Activated T-helper 1 cell treated with anti-CD3 and anti-CD28 coated beads, Interleukin-2, amount 50 U/mL, for 16 hours (primary cell): ENCODE results near the gene GRIN3A.

Experiments used
- DNase-seq, 2 donors: peaks; one replicate each; pipeline ENCODE4 v3.0.0-alpha.2; 2020; ENCODE audit warnings: low read depth in 1 of 2, low spot score in 1 of 2

The GRIN3A gene

GRCh38 chr9:101706261-101706798 is 32.1 kb downstream of the GRIN3A start:
- DNase-seq = no peak

- DNase-seq = no peak
Measured at GRCh38 chr9:101705135-101705661, 33.2 kb downstream of the GRIN3A start.

GRCh38 chr9:101702257-101702656 is 36.2 kb downstream of the GRIN3A start:
- no peak for DNase-seq

GRCh38 chr9:101693546-101694336 is 44.7 kb downstream of the GRIN3A start:
- DNase-seq = no peak

GRCh38 chr9:101691657-101692056 is 46.8 kb downstream of the GRIN3A start:
- no peak for DNase-seq

GRCh38 chr9:101689039-101689438 is 49.4 kb downstream of the GRIN3A start:
- DNase-seq = no peak

GRCh38 chr9:101684665-101685064 is 53.8 kb downstream of the GRIN3A start:
- no peak for DNase-seq

- no peak for DNase-seq
Measured at GRCh38 chr9:101683236-101683635, 55.2 kb downstream of the GRIN3A start.

GRCh38 chr9:101677861-101678260 is 60.6 kb downstream of the GRIN3A start:
- no peak for DNase-seq

- no peak for DNase-seq
Measured at GRCh38 chr9:101675341-101675740, 63.1 kb downstream of the GRIN3A start.

- no peak for DNase-seq
Measured at GRCh38 chr9:101674165-101674564, 64.3 kb downstream of the GRIN3A start.

- DNase-seq = no peak
Measured at GRCh38 chr9:101673642-101674041, 64.8 kb downstream of the GRIN3A start.

GRCh38 chr9:101671567-101671966 is 66.9 kb downstream of the GRIN3A start:
- no peak for DNase-seq

GRCh38 chr9:101668421-101668820 is 70.0 kb downstream of the GRIN3A start:
- DNase-seq = no peak

GRCh38 chr9:101664453-101664852 is 74.0 kb downstream of the GRIN3A start:
- DNase-seq = no peak

- no peak for DNase-seq
Measured at GRCh38 chr9:101652601-101653175, 85.8 kb downstream of the GRIN3A start.

GRCh38 chr9:101650142-101650541 is 88.3 kb downstream of the GRIN3A start:
- no peak for DNase-seq

- DNase-seq = no peak
Measured at GRCh38 chr9:101648493-101648892, 90.0 kb downstream of the GRIN3A start.

- DNase-seq = no peak
Measured at GRCh38 chr9:101639785-101640665, 98.4 kb downstream of the GRIN3A start.

GRCh38 chr9:101639311-101639710 is 99.1 kb downstream of the GRIN3A start:
- DNase-seq = no peak

GRCh38 chr9:101636247-101636646 is 102.2 kb downstream of the GRIN3A start:
- no peak for DNase-seq
